Endothelial cell of umbilical vein (primary cell): ENCODE results near the gene VWA8. TPM values are rescaled to one million over a fixed set of nuclear protein-coding genes. Genes with fewer than 3 reads are reported as not detected.

Experiments
- BruUV-seq: library from RNA; stranded (reverse); fragments of 400-500 nt; replicated peaks from 2 replicates; lab custom pipeline; 2021; lab: Mats Ljungman, UMichigan
- CTCF ChIA-PET: fragments of 300-600, 350-600 bp; sonication (Branson Sonifier 250); formaldehyde crosslinking; loops from one replicate; lab custom pipeline; 2021; ENCODE audit warnings: antibody characterized with exemption, inconsistent platforms; lab: Charles Lee
- POLR2A ChIA-PET: fragments of 300-600, 350-600 bp; sonication (Branson Sonifier 250); formaldehyde crosslinking; loops from one replicate; lab custom pipeline; 2021; ENCODE audit warnings: antibody characterized with exemption, inconsistent platforms; lab: Charles Lee
- DNase-seq: peaks from one replicate; pipeline ENCODE4 v3.0.0-alpha.2; 2011; ENCODE audit warnings: low read depth, low spot score
- FAIRE-seq: peaks from 2 replicates; lab custom pipeline; 2011; peaks lifted over from hg19 to GRCh38; lab: Jason Lieb, UNC
- H2AFZ ChIP-seq: 2 replicates; pipeline ENCODE4 v1.6.0; 2012; ENCODE audit warnings: low read depth, low read length, control low read depth, inconsistent platforms
- H3K27ac ChIP-seq: 2 replicates; pipeline ENCODE4 v1.5.1; 2011; ENCODE audit warnings: low read depth, mild to moderate bottlenecking, control low read depth, low read length, moderate library complexity; ENCODE audit not compliant: insufficient read depth
- H3K27me3 ChIP-seq, 2 experiments: 2 replicates each; pipeline versions ENCODE4 v1.6.0 to v1.6.1; 2011; ENCODE audit warnings: low read length in 2 of 2, mixed read lengths in 1 of 2; ENCODE audit not compliant: control insufficient read depth in 2 of 2, insufficient read depth in 2 of 2
- H3K36me3 ChIP-seq, 2 experiments: 2 replicates in 1 of 2; 3 replicates in 1 of 2; pipeline ENCODE4 v1.5.1; 2011; ENCODE audit warnings: low read length in 2 of 2, mild to moderate bottlenecking in 1 of 2, moderate library complexity in 1 of 2; ENCODE audit not compliant: control insufficient read depth in 2 of 2, insufficient read depth in 2 of 2; ENCODE audit errors: extremely low read depth in 1 of 2
- H3K4me1 ChIP-seq: 3 replicates; pipeline ENCODE4 v1.5.1; 2011; ENCODE audit warnings: mild to moderate bottlenecking, low read length; ENCODE audit not compliant: control insufficient read depth, insufficient read depth; ENCODE audit errors: extremely low read depth
- H3K4me2 ChIP-seq: 2 replicates; pipeline ENCODE4 v1.6.1; 2011; ENCODE audit warnings: low read length, control low read depth, mixed read lengths; ENCODE audit not compliant: insufficient read depth
- H3K4me3 ChIP-seq, 3 experiments: fragments of 200-600 bp in 1 of 3; sonication (generic), shearing (Covaris generic) in 1 of 3; replicated peaks in 1 of 3; 2 replicates each; pipeline ENCODE4 v1.5.1; 2011 to 2016; ENCODE audit warnings: control low read depth in 3 of 3, low read length in 3 of 3, mild to moderate bottlenecking in 2 of 3, inconsistent platforms in 1 of 3, low read depth in 1 of 3, moderate library complexity in 1 of 3; ENCODE audit not compliant: insufficient read depth in 1 of 3
- H3K79me2 ChIP-seq: 2 replicates; pipeline ENCODE4 v1.6.0; 2012; ENCODE audit warnings: low read length, inconsistent platforms; ENCODE audit not compliant: control insufficient read depth, insufficient read depth
- H3K9ac ChIP-seq: replicated peaks from 2 replicates; pipeline ENCODE3; 2011; ENCODE audit warnings: low read length, control low read depth; ENCODE audit not compliant: insufficient read depth; ENCODE audit errors: extremely low read depth
- H3K9me1 ChIP-seq: replicated peaks from 3 replicates; pipeline ENCODE4 v1.6.0; 2011; ENCODE audit warnings: mild to moderate bottlenecking, low read length; ENCODE audit not compliant: control insufficient read depth, insufficient read depth; ENCODE audit errors: extremely low read depth
- H3K9me3 ChIP-seq: replicated peaks from 2 replicates; pipeline ENCODE4 v1.5.1; 2012; ENCODE audit warnings: low read length, inconsistent platforms; ENCODE audit not compliant: control insufficient read depth, insufficient read depth
- H4K20me1 ChIP-seq: replicated peaks from 2 replicates; pipeline ENCODE3; 2011; ENCODE audit warnings: mild to moderate bottlenecking, low read length; ENCODE audit not compliant: control insufficient read depth, insufficient read depth; ENCODE audit errors: extremely low read depth
- EZH2 ChIP-seq: IDR thresholded peaks from 2 replicates; pipeline ENCODE4 v1.6.1; 2012; ENCODE audit warnings: borderline replicate concordance, low read depth, mild to moderate bottlenecking, moderate library complexity, low read length, inconsistent platforms; ENCODE audit not compliant: severe bottlenecking
- FOS ChIP-seq: IDR thresholded peaks from 2 replicates; pipeline ENCODE4 v1.6.1; 2011; ENCODE audit warnings: mild to moderate bottlenecking, low read length, moderate library complexity, borderline replicate concordance; ENCODE audit not compliant: insufficient read depth
- GATA2 ChIP-seq: IDR thresholded peaks from 2 replicates; pipeline ENCODE4 v1.7.0; 2011; ENCODE audit warnings: low read depth, mild to moderate bottlenecking, moderate library complexity, mixed read lengths, low read length; ENCODE audit not compliant: insufficient read length, insufficient read depth
- JUN ChIP-seq: IDR thresholded peaks from 2 replicates; pipeline ENCODE4 v1.6.1; 2011; ENCODE audit warnings: borderline replicate concordance, low read depth; ENCODE audit not compliant: insufficient read length, insufficient read depth
- MAX ChIP-seq: IDR thresholded peaks from 2 replicates; pipeline ENCODE4 v1.6.1; 2011; ENCODE audit not compliant: insufficient read depth, insufficient read length
- MYC ChIP-seq: IDR thresholded peaks from one replicate; pipeline ENCODE4 v1.6.1; 2011; ENCODE audit warnings: mild to moderate bottlenecking, low read depth, low read length
- POLR2A ChIP-seq: IDR thresholded peaks from 2 replicates; pipeline ENCODE4 v1.6.1; 2012; ENCODE audit warnings: low read depth, mild to moderate bottlenecking, control low read depth, low read length
- POLR2AphosphoS5 ChIP-seq: IDR thresholded peaks from 2 replicates; pipeline ENCODE4 v1.6.1; 2012; ENCODE audit warnings: low read depth, mild to moderate bottlenecking, control low read depth, low read length, moderate library complexity; ENCODE audit not compliant: insufficient read depth
- dilution Hi-C: fragments of 300-500 bp; cut with MboI; formaldehyde crosslinking; loops from one replicate; pipeline ENCODE4 v1.15.0; 2019; ENCODE audit warnings: low sequenced_read_pairs; ENCODE audit not compliant: extremely low pct_ligation_motif_present
- intact Hi-C: fragments of 100-400 bp; cut with micrococcal nuclease; formaldehyde crosslinking; loops from one replicate; pipeline ENCODE4 v1.10.0; 2022
- polyA plus RNA-seq, 4 experiments: library from polyadenylated mRNA; depleted of rRNA in 3 of 4; stranded (reverse) in 3 of 4; unstranded in 1 of 4; fragments of >200 nt; gene quantifications; 2 replicates each; pipeline versions ENCODE4 v1.2.1 to v1.2.3, GENCODE V29; 2011 to 2012; ENCODE audit warnings: missing spikeins in 1 of 4
- total RNA-seq: library from RNA; stranded (reverse); gene quantifications from 2 replicates; pipeline ENCODE4 v1.2.3, GENCODE V29; 2021
- TF ChIP-seq, protein P1 (sequence below), 2 donors: IDR thresholded peaks; 1 replicate in 1 of 2; 2 replicates in 1 of 2; pipeline ENCODE4 v1.5.1; 2011; ENCODE audit warnings: low read length in 2 of 2, mild to moderate bottlenecking in 2 of 2, moderate library complexity in 2 of 2, control low read depth in 1 of 2, inconsistent platforms in 1 of 2, low read depth in 1 of 2; ENCODE audit not compliant: insufficient read depth in 1 of 2; ENCODE audit errors: extremely low read depth in 1 of 2

VWA8 gene
- total and polyA plus RNA-seq, 2 donors (not counting 3 experiments of a cell fraction or from before 2014, with no cell fraction given), result 2.9 to 11.3 TPM

DNA sequence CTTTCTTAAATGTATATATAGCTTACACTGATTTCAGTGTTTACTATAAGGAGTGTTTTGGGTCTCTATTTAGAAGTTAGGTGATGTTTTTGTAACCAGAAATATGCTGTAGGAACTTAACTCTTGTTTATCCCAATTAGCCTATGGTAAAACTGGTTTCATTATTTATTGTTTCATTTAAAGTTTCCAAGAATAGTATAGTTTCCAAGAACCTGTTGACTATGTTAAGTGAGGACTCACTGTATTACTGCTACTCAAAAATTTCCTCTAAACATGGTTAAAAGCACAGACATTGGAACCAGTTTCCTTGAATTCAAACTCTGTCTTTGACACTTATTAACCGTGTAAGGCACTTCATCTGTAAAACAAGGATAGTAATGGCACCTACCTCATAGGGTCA lies 316.2 kb downstream of the VWA8 start:
- POLR2A ChIA-PET, result interaction anchor here (1.2 kb wide), 1 partner anchor 31 kb away, joined by 6 read pairs; no protein-coding TSS in a partner anchor
- DNase-seq (no peak), FAIRE-seq (no peak)
- no peak for TF ChIP-seq MAX
- no peak for TF ChIP-seq POLR2A
- no peak for TF ChIP-seq EZH2
- no peak for TF ChIP-seq MYC
- TF ChIP-seq POLR2AphosphoS5, result no peak
- TF ChIP-seq, protein P1, sequence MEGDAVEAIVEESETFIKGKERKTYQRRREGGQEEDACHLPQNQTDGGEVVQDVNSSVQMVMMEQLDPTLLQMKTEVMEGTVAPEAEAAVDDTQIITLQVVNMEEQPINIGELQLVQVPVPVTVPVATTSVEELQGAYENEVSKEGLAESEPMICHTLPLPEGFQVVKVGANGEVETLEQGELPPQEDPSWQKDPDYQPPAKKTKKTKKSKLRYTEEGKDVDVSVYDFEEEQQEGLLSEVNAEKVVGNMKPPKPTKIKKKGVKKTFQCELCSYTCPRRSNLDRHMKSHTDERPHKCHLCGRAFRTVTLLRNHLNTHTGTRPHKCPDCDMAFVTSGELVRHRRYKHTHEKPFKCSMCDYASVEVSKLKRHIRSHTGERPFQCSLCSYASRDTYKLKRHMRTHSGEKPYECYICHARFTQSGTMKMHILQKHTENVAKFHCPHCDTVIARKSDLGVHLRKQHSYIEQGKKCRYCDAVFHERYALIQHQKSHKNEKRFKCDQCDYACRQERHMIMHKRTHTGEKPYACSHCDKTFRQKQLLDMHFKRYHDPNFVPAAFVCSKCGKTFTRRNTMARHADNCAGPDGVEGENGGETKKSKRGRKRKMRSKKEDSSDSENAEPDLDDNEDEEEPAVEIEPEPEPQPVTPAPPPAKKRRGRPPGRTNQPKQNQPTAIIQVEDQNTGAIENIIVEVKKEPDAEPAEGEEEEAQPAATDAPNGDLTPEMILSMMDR (IDR thresholded peaks at IDR 0.05; ENCODE audit: extremely low read depth in 1 of 2, insufficient read depth in 1 of 2, low read depth in 1 of 2, low read length in 2 of 2), result no peak
- no peak for TF ChIP-seq JUN
- no peak for TF ChIP-seq FOS
- TF ChIP-seq GATA2, result no peak
- Histone ChIP-seq H3K9me3 (no peaks in the 10 kb centered on the region), H3K4me1 (peaks cover 64% of the 10 kb centered on the region), H3K4me3 (no peak overlapping the region), H3K27ac (peak overlapping the region; percentile 99), H2AFZ (no peak overlapping the region), H3K4me2 (peak overlapping the region; percentile 66), H3K9me1 (no peaks in the 10 kb centered on the region), H4K20me1 (no peaks in the 10 kb centered on the region), H3K27me3 (no peaks in the 10 kb centered on the region), H3K9ac (peak overlapping the region; percentile 85), H3K79me2 (no peaks in the 10 kb centered on the region), H3K36me3 (no peaks in the 10 kb centered on the region)
- CTCF ChIA-PET, result interaction anchor here (0.9 to 1.5 kb wide), 6 partner anchors 30 to 235 kb away, joined by 3 to 5 read pairs (median 4); no protein-coding TSS in a partner anchor
- intact Hi-C loops (loop anchor here (5.0 to 10.0 kb wide), 3 partner anchors 80 to 582 kb away; partner anchors contain the start of genes KBTBD7 and WBP4), dilution Hi-C loops (no loop called here)
- BruUV-seq, result TSS peak; percentile 32
